HG02943 (cell line): ENCODE results near the gene IFITM2.
"Not testable (repeated sequence)": the region's sequence is repeated elsewhere in the genome, so short reads cannot be mapped to it uniquely, and the experiment has no call there.

ENCODE experiments used
- ATAC-seq: cut with Tn5 transposase; IDR thresholded peaks from one replicate; pipeline ENCODE4 v1.9.1; 2021; ENCODE audit warnings: mild to moderate bottlenecking, low read depth, moderate library complexity; ENCODE audit not compliant: unreplicated experiment

The IFITM2 gene

DNA sequence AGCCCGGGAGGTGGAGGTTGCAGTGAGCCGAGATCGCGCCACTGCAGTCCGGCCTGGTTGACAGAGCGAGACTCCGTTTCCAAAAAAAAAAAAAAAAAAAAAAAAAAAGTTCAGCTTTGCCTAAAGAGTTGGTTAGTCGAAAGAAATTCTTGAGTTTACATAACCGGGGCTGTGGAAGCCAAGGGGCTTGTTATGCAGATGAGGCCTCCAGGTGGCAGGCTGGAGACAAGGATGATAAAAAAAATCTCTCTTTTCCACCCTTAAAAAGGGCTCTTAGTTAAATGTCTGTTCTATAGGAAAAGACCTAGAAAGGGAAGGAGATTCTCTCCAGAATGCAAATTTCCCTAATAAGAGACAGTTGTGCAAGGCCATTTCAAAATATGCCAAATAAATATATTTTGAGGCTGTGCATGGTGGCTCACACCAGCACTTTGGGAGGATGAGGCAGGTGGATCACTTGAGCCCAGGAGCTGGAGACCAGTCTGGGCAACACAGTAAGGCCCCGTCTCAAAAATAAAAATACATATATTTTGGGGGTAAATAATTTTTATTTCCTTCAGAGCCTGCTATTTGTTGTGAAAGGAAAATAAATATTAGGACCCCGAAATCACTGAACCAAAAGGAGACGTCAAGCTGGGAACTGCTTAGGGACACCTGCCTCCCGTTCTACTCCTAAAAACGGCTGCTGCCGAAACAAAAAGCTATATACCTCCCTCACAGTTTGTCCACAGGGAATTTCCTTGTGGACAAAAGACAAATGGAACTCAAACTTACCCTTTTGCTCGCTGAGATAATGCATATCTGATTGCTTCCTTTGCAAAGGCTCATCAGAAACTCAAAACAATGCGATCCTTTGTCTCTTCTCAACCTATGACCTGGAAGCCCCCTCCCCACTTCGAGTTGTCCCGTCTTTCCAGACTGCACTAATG is 2.4 kb upstream of the IFITM2 start:
- no peak for ATAC-seq

DNA sequence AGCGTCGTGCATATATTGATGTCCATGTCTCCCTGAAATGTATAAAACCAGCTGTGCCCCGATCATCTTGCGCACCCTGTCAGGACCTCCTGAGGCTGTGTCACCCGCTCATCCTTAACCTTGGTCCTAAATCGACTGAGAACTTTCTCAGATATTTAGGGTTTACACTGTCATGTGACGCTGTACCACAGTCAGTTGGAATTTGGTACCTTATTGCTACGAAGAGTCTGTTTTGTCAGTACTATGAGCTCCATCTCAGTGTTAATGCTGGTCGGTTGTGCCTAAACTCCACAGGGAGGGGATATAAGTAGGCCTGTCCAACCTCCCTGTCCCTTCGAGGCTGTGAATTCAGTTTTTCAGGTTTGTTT is 1.8 kb upstream of the IFITM2 start:
- no peak for ATAC-seq

DNA sequence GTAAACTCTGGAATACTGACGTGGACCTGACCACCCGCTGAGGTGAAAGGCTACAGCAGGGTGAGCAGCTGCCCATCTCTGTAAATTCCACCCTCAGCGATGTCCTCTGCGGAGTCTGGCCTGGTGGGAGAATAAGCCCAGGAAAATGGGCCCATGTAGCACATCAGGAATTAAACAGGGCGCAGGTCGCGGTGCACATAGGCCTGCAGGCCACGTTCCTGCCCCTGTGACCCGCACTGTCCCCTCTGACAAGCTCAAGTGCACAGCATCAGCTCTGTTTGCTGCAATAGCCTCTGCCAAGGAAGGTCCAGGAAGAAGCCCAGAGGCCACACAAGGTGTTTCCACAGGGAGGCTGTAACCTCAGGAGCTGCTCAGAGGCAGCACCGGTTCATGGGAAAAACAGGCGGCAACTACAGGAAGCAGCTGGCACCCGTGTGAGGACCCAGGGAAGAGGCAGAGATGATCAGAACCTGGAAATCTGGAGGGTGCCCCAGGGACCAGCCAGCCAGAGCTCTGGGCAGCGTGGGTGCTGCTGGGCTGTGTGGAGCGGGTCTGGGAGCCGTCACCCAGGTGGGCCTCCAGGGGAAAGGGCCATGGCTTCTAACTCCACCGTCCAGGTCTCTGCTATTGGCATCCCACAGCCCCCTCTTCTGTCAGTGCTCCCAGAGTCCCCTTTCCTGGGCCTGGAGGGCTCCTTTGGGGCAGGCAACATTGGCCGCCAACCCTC is 808 bp upstream of the IFITM2 start:
- ATAC-seq: no peak

DNA sequence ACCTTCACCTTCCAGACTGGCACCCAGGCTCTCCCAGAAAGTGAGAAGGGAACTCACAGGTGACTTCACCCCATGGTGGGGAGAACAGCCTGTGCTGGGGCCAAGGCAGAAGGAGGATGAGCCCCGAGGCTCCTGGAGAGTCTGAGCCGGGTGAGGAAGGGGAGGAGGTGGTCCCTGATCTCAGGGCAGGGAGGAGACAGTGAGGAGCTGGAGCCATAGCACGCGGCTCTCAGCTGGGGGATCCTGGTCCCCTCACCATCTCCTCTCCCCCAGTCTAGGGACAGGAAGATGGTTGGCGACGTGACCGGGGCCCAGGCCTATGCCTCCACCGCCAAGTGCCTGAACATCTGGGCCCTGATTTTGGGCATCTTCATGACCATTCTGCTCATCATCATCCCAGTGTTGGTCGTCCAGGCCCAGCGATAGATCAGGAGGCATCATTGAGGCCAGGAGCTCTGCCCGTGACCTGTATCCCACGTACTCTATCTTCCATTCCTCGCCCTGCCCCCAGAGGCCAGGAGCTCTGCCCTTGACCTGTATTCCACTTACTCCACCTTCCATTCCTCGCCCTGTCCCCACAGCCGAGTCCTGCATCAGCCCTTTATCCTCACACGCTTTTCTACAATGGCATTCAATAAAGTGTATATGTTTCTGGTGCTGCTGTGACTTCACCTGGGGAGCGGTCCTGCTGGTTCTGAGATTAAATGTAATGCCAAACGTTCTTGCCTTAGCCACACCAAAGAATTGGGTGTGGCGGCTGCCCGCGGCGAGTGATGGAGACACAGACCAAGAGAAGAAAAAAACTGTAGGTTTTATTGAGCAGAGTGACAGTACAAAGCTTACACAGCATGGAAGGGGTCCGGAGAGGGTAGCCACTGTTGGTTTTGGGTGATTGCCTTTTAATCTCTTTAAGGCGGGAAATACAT is 1.4 kb downstream of the IFITM2 start:
- not testable (repeated sequence) for ATAC-seq

DNA sequence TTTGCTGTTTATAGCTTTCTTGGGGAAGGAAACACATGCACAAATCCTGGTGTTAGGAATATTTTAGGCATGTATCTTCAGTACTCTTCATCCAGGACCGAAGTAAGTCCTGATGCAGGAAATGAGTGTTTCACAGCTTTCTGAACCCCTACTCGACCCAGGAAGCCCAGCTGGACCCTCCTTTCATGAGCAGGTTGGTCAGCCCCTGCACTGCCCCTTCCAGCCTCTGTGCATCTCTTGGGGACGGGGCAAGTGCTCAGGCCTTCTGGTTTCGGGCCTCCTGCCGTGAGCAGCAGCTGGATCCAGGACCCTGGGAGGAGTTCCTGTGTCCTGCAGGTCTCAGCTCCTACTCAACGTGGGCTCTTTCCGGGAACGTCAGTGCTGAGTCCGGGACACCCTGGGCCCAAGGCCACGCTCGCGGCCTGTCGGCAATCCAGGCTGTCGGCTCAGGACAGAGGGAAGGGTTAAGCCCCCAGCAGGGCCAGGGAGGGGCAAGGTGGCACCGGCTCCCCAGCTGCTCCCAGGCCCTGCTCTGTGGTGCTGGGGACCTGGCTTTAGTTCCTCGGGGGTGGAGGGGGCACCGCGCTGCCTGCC is 2.5 kb downstream of the IFITM2 start:
- not testable (repeated sequence) for ATAC-seq

DNA sequence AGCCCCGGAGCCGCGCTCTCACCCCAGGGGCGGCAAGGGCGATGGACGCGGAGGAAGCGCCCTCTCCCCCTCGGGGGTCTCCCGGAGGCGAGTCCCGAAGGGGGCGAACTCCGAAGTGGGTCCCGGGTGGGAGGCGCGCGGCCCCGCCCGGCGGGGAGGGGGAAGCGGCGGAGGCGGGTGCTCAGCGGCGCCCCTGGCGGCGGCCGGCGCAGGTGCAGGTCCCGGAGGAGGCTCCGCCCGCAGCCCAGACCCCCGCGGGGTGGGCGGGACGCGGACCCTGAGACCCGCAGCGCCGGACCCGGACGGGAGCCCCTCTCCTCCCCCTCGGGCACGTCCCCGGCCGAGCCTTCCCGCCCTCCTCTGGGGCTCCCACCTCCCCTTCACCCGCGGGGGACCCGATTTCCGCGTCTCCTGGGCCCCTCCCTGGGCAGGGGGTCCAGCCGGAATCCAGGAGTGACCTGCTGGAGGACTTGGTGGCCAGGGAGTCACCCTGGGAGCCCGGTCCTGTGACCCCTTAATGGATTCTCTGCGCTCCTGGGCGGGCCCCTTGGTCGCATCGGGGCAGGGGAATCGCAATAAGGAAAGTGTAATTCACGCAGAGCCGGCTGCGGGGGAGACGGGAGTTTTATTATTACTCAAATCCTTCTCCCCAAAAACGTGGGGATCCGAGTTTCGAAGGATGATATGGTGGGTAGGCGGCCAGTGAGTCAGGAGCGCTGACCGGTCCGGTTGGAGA is 3.6 kb downstream of the IFITM2 start:
- not testable (repeated sequence) for ATAC-seq

DNA sequence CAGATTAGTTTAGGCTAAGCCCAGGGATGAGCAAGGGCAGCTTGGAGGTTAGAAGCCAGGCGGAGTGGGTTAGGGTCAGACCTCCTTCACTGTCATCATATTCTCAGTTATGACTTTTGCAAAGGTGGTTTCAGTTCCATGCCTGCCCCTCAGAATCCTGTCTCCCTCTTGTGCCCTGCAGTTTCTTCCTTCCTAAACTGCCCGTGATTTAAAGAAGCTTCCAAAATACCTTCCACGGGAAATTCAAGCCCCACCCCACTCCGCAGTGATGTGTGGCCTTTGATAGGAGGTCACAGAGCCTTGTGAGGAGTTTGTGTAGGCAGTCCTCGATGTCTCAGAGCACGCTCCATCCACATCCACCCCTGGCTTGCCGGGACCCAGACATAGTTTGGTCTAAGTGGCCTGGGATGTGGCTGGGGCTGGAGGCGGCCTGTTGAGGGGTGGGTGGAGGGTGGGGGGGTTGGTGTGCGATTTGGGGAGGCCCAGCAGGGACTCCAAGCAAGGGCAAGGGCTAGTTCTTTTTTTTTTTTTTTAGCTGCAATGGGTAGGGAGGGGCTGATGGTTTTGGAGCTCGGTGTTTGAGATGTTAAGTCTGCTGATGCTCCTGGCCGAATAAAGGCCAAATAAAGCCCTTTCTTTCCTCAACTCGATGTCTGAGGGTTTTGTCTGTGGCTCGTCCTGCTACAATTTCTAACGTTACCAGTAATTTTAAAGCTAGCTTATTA is 4.6 kb downstream of the IFITM2 start:
- ATAC-seq: no peak

DNA sequence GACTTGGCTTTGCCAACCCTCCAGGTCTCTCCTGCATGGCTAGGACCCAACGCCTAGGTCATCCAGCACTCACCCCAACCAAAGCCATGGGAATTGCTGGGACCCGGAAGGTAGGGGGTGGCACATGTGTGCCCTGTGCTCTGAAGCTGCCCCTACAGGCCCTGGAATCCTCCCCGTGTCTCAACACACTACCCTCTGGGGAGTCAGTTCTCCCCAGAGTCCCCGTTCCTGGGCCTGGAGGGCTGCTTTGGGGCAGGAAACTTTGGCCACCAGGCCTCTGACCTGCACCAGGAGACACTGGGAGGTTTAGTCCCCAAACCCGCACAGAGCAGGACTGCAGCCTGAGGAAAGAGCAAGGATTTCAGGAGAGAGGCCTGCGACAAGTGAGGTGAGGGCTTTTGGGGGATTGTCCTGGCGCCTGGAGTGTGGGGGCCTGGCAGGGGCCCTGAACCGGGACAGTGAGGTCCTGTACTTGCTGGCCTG is 5.7 kb downstream of the IFITM2 start:
- ATAC-seq: no peak

DNA sequence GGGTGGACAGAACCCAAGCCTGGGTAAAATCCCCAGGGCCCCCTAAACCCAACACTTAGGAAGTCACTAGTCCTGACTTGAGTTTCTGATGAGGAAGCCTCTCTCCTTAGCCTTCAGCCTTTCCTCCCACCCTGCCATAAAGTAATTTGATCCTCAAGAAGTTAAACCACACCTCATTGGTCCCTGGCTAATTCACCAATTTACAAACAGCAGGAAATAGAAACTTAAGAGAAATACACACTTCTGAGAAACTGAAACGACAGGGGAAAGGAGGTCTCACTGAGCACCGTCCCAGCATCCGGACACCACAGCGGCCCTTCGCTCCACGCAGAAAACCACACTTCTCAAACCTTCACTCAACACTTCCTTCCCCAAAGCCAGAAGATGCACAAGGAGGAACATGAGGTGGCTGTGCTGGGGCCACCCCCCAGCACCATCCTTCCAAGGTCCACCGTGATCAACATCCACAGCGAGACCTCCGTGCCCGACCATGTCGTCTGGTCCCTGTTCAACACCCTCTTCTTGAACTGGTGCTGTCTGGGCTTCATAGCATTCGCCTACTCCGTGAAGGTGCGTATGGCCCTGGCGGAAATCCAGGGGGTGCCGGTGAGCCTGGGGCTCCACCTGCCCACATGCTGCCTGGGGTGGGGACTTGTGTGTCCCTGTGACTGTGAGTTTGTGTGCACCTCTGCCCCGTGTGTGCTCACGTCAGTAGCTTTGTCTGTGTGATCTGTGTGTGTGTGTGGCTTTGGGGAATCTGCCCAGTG is 6.4 kb downstream of the IFITM2 start, which contains the start of gene IFITM1:
TSS of gene IFITM1 (plus strand) at position 254 of the 767 bp plus-strand sequence. CDS start at position 385, 131 bp downstream.
- ATAC-seq: peak; percentile 47

DNA sequence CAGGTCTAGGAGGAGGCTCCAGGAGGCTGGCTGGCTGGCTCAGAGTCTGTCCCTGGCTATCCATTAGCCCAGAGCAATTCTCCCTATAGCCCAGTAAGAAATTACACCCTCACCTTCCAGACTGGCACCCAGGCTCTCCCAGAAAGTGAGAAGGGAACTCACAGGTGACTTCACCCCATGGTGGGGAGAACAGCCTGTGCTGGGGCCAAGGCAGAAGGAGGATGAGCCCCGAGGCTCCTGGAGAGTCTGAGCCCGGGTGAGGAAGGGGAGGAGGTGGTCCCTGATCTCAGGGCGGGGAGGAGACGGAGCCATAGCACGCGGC is 6.9 kb downstream of the IFITM2 start:
- not testable (repeated sequence) for ATAC-seq

DNA sequence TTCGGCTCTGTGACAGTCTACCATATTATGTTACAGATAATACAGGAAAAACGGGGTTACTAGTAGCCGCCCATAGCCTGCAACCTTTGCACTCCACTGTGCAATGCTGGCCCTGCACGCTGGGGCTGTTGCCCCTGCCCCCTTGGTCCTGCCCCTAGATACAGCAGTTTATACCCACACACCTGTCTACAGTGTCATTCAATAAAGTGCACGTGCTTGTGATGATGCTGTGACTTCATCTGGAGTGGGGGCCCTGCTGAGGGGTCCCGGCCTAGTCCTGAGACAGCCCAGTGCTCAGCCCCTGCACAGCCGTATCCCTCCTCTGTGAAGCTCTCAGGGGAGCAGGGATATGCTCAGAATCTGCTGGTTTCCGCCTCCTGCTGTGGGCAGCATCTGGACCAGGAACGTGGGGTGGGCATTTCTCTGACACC is 7.5 kb downstream of the IFITM2 start:
- ATAC-seq: no peak

DNA sequence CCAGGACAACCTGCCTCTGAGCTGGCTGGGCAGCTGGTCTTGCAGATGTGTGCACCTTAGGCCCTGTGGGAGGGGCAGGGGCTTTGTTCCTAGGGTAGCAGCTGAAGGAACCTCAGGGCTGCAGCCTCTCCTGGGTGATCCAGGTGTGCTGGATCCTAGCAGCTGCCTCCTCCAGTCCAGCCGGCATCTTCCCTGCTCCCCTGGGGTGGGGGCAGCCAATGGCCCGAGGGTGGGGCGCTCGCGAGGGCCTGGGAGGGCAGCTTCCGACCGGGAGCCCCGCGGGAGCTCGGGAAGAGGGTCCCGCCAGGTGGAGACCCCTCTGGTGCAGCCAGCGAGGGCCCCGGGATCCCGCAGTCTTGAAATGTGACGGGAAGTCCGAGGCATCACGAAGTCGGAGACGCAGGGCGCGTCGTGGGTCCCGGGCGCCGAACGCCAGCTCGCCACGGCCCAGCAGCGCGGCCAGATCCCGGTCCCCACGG is 7.9 kb downstream of the IFITM2 start:
- no peak for ATAC-seq

DNA sequence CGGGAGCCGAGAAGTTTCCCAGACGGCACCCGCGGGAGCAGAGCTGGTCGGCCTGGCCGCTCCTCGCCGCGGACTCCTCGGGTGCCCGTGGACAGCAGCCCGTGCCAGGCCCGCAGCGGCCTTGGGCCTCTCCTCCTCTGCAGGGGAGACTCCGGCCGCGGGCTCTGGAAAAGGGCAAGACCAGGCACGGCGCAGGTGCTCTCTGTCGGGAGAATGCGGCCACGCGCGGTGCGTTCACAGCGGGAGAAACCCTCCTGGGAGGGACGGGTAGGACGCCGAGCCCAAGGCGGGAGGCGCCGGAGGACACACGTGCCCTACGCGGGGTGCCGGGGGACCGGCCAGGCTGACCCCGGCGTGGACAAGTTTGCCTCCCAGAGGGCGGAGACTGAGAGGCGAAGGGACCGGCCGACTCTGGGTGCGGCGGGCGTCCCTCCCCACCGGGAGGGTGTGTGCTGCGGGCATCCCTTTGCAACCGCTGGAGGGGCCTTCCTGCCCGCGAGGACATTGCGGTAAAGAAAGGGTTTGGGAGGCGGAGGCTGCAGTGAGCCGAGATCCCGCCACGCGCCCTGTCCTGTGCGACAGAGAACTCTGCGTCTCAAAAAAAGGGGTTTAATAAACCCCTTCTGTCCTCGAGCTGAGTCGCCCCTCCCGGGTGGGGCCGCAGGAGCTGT is 8.6 kb downstream of the IFITM2 start:
- ATAC-seq: no peak

DNA sequence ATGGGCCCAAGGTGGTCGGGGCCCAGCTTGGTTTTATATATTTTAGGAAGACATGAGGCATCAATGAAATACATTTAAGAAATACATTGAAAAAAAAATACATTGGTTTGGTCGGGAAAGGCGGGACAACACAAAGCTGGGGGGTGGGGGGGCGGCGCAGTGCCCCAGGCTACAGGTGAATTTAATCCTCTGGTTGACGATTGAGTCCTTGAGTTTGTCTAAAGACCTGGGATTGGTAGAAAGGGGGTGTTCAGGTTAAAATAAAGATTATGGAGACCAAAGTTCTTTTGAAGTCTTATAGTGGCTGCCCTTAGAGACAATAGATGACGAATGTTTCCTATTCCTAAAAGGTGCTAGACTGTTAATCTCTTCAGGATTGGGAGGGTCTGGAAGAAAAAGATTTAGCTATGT is 9.3 kb downstream of the IFITM2 start:
- no peak for ATAC-seq

DNA sequence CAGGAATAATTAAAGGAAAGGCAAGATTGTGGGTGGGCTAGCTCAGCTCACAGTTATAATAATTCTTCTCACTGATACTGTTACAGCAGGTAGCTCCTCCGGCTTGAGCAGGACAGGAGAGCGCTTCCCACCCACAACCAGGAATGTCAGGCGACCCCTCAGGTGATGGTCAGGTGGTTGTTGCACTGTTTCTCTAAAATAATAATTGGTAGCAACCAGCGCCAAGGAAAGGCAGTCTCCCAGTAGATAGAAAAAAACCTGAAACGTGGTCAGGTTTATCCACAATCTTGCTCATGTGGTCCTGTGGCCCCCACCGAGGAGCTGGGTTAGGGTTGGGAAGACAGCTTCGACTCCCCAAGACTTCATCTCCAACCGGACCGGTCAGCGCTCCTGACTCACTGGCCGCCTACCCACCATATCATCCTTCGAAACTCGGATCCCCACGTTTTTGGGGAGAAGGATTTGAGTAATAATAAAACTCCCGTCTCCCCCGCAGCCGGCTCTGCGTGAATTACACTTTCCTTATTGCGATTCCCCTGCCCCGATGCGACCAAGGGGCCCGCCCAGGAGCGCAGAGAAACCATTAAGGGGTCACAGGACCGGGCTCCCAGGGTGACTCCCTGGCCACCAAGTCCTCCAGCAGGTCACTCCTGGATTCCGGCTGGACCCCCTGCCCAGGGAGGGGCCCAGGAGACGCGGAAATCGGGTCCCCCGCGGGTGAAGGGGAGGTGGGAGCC is 10.2 kb downstream of the IFITM2 start:
- ATAC-seq: not testable (repeated sequence)

DNA sequence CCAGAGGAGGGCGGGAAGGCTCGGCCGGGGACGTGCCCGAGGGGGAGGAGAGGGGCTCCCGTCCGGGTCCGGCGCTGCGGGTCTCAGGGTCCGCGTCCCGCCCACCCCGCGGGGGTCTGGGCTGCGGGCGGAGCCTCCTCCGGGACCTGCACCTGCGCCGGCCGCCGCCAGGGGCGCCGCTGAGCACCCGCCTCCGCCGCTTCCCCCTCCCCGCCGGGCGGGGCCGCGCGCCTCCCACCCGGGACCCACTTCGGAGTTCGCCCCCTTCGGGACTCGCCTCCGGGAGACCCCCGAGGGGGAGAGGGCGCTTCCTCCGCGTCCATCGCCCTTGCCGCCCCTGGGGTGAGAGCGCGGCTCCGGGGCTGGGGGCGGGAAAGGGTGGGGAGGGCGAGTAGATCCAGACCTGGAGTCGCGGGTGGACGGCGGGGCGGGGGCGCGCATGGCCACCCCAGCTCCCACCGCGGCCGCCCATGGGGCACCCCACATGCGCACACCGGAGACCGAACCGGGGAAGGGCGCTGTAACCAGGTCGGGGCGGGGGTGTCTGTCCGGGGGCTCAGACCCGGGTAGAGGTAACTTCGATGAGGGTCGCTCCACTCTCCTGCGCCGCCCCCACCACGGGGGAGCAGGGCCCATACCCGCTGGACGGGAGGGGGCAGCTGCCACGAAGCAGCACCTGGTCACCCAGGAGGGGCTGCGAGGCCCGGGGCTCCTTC is 10.9 kb downstream of the IFITM2 start:
- ATAC-seq: not testable (repeated sequence)
